GM12891 (cell line): ENCODE results near the gene EGFR.

Experiments
- POLR2A ChIP-seq: IDR thresholded peaks from 2 replicates; pipeline ENCODE4 v1.6.1; 2011; ENCODE audit warnings: low read depth, low read length, control low read depth
- POLR2AphosphoS5 ChIP-seq: IDR thresholded peaks from 2 replicates; pipeline ENCODE4 v1.6.1; 2011; ENCODE audit warnings: low read depth, low read length, control low read depth

GRCh38 chr7:55101359-55101758 lies 82.5 kb downstream of the EGFR start:
- no peak for TF ChIP-seq POLR2AphosphoS5
- TF ChIP-seq POLR2A: no peak
